Stimulated activated effector memory CD8-positive, alpha-beta T cell treated with anti-CD3 and anti-CD28 coated beads, Interleukin-12 subunit alpha, Interleukin-12 subunit beta, amount 100 ng/mL, for 72 hours (primary cell): Measurements from ENCODE around the gene CTXN3.

ENCODE experiments used
- ATAC-seq: fragments of 150-1000 bp; cut with Tn5 transposase; 2 replicates; pipeline ENCODE4 v1.10.0; 2021
- DNase-seq, 2 donors: peaks; one replicate each; pipeline ENCODE4 v3.0.0; 2021 to 2022; ENCODE audit warnings: low spot score in 2 of 2
- H3K27ac Mint-ChIP-seq: one replicate; pipeline ENCODE4 v1.8.0; 2022; ENCODE audit warnings: mild to moderate bottlenecking, mixed read lengths
- H3K36me3 Mint-ChIP-seq: one replicate; pipeline ENCODE4 v1.8.0; 2022; ENCODE audit warnings: mild to moderate bottlenecking, mixed read lengths
- H3K4me1 Mint-ChIP-seq: one replicate; pipeline ENCODE4 v1.8.0; 2022; ENCODE audit warnings: mixed read lengths
- H3K4me3 Mint-ChIP-seq: one replicate; pipeline ENCODE4 v1.8.0; 2022; ENCODE audit warnings: mild to moderate bottlenecking, mixed read lengths
- H3K9me3 Mint-ChIP-seq: one replicate; pipeline ENCODE4 v1.8.0; 2022; ENCODE audit warnings: mixed read lengths

CTXN3 gene

DNA sequence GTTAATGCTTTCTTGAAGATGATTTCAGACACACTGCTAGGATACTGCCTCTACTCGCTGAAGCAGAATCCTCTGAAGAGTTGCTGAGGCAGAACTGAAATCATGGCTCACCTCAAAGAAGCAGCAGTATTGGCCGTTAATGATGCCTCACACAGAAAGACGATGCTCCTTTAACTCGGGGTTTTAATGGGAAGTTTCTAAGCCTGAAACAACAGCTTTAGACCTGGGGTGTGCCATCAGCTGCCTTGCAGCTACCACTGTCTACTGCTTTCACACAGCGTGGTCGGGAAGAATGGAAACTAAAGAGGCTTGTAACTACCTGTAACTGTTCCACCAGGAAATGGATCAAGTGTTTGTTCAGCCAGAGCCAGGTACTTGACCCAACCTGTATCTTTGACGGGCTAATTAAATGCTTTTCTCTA, at the start of gene CTXN3:
Gene CTXN3 (plus strand): TSS at position 65 of the 422 bp plus-strand sequence. CDS start 8,440 bp downstream, outside the sequence.
- no peak within 1 kb of the TSS for H3K4me3 Mint-ChIP-seq
- no peak within 1 kb of the TSS for H3K27ac Mint-ChIP-seq
- no peaks in the 10 kb centered on the region for H3K9me3 Mint-ChIP-seq
- DNase-seq (no peak), ATAC-seq (no peak)
- peaks cover 10% of the 10 kb centered on the region for H3K4me1 Mint-ChIP-seq
- H3K36me3 Mint-ChIP-seq: no peaks in the 10 kb centered on the region

DNA sequence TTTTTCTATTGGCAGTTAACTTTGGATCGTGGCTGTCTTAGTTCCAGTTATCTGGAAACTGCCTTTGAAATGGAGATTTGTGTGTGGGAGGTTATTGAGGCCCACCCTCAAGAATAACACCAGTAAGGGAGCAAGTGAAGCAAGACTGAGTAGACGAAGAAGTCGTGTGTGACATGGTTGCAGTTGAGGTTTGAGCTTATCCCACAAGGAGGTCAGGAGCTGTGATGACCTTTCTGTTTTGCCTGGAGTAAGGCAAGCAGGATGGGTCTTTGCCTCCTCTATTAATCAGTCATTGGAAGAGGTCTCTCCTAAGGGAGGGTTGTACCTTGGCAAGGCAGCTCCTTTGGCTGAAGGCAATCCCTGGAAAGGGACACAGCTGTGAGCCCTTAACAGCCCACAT, 49.6 kb upstream of the CTXN3 start:
- H3K9me3 Mint-ChIP-seq: no peaks in the 10 kb centered on the region
- H3K4me1 Mint-ChIP-seq: peaks cover 5% of the 10 kb centered on the region
- ATAC-seq: no peak
- H3K27ac Mint-ChIP-seq: no peak overlapping the region
- H3K36me3 Mint-ChIP-seq: no peaks in the 10 kb centered on the region
- no peak for DNase-seq
- no peak overlapping the region for H3K4me3 Mint-ChIP-seq

DNA sequence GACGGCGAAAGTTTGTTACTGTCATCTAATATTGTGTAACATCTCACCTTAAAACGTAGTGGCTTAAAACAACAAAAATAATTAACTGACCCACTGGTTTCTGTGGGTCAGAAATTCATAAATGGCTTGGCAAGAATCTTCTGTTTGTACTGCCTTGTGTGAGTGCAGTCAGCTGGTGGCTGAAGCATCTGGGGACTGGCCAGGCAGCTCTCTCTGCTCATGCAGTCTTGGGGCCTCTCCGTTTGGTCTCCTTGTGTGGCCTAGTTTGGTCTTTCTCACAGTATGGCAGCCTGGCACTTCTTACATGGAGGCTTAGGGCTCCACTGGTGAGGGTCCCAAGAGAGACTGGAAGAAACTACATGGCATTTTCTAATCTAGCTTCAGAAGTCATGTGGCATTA, 49.0 kb upstream of the CTXN3 start:
- Mint-ChIP-seq H3K4me1 (peaks cover 5% of the 10 kb centered on the region), H3K36me3 (no peaks in the 10 kb centered on the region), H3K4me3 (no peak overlapping the region), H3K27ac (no peak overlapping the region), H3K9me3 (no peaks in the 10 kb centered on the region)
- ATAC-seq (no peak), DNase-seq (no peak)

DNA sequence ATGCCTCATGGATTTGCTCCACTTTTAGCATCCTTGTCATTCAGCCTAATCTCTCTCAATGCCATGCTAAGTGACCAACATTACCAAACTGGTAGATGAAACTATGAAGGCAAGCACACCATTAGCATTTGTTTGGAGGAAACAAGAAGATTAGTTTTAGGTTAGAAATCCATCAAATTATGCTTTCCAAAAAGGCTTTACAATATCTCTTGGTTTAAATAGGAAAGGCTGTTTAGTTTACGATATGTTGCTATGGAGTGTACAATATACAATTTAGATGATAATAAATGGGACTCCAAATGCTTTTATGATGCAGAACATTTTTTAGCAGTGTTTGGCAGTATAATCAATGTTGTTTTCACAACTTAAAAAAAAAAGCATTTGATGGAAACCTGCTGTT, 47.8 kb upstream of the CTXN3 start:
- Mint-ChIP-seq H3K36me3 (no peaks in the 10 kb centered on the region), H3K4me3 (no peak overlapping the region), H3K27ac (no peak overlapping the region), H3K4me1 (peaks cover 5% of the 10 kb centered on the region), H3K9me3 (no peaks in the 10 kb centered on the region)
- ATAC-seq: no peak
- no peak for DNase-seq

DNA sequence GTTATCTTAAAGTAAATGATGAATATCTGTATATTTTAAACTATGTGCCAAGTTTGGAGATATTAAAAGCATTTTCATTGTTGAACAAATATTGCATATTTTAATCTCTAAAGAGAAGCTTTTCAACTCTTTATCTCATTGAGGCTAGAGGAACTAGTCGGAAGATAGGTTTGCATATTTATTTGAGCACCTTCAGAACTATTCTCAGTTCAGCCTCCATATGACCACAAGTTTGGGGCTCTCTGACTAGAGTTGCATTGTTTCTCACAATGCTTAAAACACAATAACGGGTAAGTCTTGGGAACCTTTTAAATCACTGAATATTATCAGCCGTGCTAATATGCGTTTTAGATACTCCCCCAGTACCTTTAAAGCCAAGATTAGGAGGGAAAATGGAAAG, 47.3 kb upstream of the CTXN3 start:
- no peak for DNase-seq
- H3K4me3 Mint-ChIP-seq: no peak overlapping the region
- no peak for ATAC-seq
- H3K9me3 Mint-ChIP-seq: no peaks in the 10 kb centered on the region
- H3K27ac Mint-ChIP-seq: no peak overlapping the region
- no peaks in the 10 kb centered on the region for H3K36me3 Mint-ChIP-seq
- H3K4me1 Mint-ChIP-seq: peaks cover 5% of the 10 kb centered on the region

DNA sequence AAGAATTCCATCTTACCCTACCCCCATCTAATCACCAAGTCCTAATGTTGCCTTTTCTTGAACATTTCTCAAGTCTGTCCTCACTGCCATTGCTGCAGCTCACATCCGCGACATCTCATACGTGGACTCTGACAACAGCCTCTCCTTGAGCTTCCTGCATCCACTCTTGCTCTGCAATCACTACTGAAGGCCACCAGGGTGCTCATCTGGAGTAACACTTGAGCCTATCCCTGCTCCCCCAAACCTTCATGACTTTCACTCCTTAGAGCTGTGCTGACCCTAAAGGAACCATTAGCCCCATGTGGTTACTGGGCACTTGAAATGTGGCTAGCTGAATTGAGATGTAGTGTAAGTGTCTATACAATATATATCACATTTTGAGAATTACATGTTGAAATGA, 46.4 kb upstream of the CTXN3 start:
- H3K4me1 Mint-ChIP-seq: peaks cover 5% of the 10 kb centered on the region
- no peak overlapping the region for H3K4me3 Mint-ChIP-seq
- H3K27ac Mint-ChIP-seq: no peak overlapping the region
- ATAC-seq (peak; percentile 8), DNase-seq (no peak)
- no peaks in the 10 kb centered on the region for H3K9me3 Mint-ChIP-seq
- no peaks in the 10 kb centered on the region for H3K36me3 Mint-ChIP-seq

DNA sequence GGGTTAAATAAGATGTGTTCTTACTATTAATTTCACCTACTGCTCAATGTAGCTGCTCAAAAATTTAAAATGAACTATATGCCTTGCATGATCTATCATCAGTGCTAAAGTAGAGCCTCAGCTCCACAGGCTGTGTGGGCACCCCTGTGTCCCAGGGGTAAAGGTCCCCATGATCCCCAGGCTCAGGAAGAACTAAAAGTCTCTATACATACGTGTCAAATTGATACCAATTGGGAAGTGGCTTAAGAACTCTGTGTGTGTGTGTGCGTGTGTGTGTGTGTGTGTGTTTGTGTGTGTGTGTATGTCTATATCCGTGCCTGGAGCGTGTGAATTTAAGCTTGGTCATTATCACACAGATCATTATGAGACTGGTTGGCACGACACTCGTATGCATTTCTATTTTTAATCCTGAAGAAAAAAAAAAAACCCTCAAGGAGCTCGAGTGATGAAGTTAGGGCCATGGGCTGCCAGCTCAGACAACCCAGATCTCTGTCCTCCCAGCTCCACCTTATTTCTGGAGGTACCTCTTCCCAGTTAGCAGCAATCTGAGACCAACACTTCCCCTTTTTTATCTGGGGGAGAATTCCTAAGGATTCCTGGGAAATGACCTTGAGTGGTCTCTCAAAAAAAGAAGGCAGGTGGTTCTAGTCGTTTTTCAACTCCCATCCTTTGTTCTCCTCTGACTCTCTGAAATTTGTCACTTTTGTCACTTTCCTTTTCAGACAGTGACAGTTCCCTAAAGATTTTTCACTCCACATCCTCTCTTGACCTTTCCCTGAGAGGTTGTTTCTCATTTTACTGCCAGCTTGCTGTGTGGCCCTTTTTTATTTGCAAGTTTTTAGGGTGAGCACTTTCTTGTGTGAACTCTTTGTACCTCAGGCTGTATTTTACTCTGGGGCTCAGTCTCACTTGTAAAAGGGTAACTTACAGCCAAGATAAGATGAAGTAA, 45.7 kb upstream of the CTXN3 start:
- H3K4me1 Mint-ChIP-seq: peaks cover 5% of the 10 kb centered on the region
- no peaks in the 10 kb centered on the region for H3K36me3 Mint-ChIP-seq
- no peak for DNase-seq
- no peak for ATAC-seq
- H3K27ac Mint-ChIP-seq: no peak overlapping the region
- H3K4me3 Mint-ChIP-seq: no peak overlapping the region
- H3K9me3 Mint-ChIP-seq: no peaks in the 10 kb centered on the region

DNA sequence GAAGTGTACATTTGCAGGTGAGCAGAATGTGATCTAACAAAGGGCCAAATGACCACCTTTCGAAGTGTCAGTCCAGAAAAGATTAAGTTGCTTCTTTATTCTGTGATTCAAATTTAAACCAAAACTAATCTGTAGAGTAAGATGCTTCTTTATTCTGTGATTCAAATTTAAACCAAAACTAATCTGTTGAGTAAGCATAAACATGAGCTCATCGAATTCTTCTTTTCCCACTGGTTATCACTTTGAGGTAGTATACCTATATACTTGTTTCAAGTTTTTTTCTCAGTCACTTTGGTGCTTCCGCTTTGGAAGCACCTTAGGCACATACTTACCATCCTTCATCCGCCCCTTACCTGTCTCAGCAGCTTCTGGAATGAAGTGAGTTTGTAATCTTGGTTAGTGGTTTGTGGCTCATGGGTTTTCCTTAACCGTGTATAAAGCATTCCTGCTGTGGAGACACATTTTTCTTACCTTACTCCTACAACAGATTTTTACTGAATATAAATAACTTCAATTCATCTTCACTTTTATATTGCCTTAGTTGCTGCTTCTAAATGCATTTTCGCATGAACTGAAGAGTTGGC, 40.7 kb upstream of the CTXN3 start:
- Mint-ChIP-seq H3K27ac (no peak overlapping the region), H3K36me3 (no peaks in the 10 kb centered on the region), H3K4me3 (no peak overlapping the region), H3K4me1 (peaks cover 5% of the 10 kb centered on the region), H3K9me3 (no peaks in the 10 kb centered on the region)
- no peak for DNase-seq
- ATAC-seq: peak; percentile 74

DNA sequence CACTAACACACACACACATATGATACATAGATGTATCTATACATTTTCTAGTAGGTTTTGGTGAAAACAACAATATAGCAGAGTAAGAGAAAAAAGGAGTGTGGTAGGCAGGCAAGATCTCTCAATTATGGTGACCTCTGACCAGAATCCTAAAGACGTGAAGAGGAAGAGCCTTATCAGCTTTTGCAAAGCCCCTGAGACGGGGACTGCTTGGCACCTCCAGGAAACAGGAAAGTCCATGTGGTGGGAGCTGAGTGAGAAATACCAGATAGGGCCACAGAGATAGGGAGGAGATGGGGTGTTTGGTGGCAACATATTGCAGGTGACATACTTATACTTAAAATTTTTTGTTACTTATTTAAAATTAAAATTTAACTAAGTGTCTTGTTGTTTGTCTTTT, 39.9 kb upstream of the CTXN3 start:
- no peaks in the 10 kb centered on the region for H3K36me3 Mint-ChIP-seq
- H3K9me3 Mint-ChIP-seq: no peaks in the 10 kb centered on the region
- H3K4me1 Mint-ChIP-seq: no peaks in the 10 kb centered on the region
- DNase-seq (no peak), ATAC-seq (no peak)
- no peak overlapping the region for H3K27ac Mint-ChIP-seq
- H3K4me3 Mint-ChIP-seq: no peak overlapping the region

DNA sequence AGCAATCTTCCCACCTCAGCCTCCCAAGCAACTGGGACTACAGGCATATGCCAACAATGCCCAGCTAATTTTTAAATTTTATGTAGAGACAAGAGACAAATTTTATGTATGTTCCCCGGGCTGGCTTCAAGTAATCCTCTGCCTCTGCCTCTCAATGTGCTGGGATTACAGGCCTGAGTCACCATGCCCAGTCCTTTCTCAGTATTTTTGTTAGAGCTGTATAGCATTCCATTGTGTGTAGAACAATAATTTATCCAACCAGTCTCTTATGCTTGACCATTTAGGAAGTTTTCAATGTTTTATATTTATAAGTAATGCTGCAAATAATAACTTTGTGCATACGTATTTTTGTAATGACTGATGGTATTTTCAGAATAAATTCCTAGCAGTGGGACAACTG, 38.9 kb upstream of the CTXN3 start:
- no peak overlapping the region for H3K4me3 Mint-ChIP-seq
- H3K27ac Mint-ChIP-seq: no peak overlapping the region
- no peaks in the 10 kb centered on the region for H3K9me3 Mint-ChIP-seq
- no peaks in the 10 kb centered on the region for H3K4me1 Mint-ChIP-seq
- DNase-seq: no peak
- no peaks in the 10 kb centered on the region for H3K36me3 Mint-ChIP-seq
- ATAC-seq: no peak

DNA sequence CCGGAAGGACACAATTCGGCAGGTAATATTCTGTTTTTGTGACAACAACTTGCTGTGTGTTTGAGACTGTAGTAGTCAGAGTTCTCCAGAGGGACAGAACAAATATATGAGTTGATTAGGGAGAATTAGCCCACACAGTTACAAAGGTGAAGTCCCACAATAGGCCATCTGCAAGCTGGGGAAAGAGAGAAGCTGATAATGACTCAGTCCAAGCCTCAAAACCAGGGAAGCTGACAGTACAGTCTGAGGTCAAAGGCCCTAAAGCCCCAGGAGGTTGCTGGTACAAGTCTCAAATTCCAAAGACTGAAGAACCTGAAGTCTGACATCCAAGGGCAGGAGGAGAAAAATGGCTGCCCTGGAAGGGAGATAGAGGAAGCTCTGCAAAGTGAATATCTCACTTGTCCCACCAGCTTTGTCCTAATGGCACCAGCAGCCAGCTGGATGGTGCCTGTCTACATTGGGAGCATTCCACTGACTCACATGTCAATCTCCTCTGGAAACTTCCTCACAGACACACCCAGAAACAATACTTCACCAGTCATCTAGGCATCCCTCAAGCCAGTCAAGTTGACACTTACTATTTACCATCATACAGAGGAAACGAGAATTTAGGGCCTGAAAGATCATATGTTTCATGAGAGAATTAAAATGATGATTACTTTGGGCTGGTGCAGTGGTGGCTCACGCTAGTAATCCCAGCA, 36.3 kb upstream of the CTXN3 start:
- Mint-ChIP-seq H3K27ac (no peak overlapping the region), H3K9me3 (no peaks in the 10 kb centered on the region), H3K4me3 (no peak overlapping the region), H3K36me3 (no peaks in the 10 kb centered on the region), H3K4me1 (no peaks in the 10 kb centered on the region)
- ATAC-seq (peak; percentile 57), DNase-seq (no peak)

DNA sequence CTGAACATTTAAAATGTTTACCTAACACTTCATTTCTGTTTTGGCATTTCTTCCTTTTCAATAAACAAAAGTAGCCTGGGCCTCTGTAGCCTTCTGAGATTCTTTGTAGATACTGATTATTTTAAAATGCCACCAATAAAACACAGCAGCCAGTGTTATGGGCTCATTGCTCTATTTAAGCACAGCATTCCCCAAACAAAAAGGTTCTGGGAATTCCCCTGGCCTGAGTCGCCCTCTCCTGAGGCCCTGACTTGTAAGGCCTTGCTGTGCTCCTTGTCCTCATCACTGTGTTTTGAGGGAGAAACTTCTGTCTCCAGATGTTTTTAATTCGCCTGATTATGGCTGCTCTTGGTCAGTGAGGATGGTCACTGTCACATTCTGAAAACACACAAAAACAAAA, 33.0 kb upstream of the CTXN3 start:
- H3K36me3 Mint-ChIP-seq: no peaks in the 10 kb centered on the region
- H3K27ac Mint-ChIP-seq: no peak overlapping the region
- no peak overlapping the region for H3K4me3 Mint-ChIP-seq
- DNase-seq (no peak), ATAC-seq (no peak)
- H3K4me1 Mint-ChIP-seq: no peaks in the 10 kb centered on the region
- no peaks in the 10 kb centered on the region for H3K9me3 Mint-ChIP-seq

DNA sequence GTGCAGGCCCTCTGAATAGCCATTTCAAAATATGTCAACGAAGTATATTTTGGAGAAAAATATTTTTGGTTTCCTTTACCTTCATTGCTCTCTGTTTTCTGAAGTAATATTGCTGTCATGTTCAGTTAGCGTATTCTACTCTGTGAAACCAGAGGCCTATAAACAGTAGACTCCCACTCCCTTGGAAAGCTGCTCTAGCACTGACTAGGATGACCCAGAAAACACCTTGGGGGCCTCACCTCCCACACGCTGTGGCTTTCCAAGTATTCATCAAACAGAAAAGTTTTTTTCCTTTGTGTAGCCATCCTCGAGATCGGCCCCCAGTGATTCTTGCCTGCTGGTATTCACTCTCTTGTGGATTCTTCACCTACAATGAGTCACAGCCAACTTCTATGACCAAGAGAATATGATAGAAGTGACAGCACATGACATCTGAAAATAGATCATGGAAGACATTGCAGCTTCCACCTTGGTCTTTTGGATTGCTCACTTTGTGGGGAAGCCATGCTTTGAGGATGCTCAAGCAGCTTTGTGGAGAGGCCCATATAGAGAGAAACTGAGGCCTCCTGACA, 28.9 kb upstream of the CTXN3 start:
- ATAC-seq: peak; percentile 71
- DNase-seq: no peak
- H3K4me3 Mint-ChIP-seq: no peak overlapping the region

DNA sequence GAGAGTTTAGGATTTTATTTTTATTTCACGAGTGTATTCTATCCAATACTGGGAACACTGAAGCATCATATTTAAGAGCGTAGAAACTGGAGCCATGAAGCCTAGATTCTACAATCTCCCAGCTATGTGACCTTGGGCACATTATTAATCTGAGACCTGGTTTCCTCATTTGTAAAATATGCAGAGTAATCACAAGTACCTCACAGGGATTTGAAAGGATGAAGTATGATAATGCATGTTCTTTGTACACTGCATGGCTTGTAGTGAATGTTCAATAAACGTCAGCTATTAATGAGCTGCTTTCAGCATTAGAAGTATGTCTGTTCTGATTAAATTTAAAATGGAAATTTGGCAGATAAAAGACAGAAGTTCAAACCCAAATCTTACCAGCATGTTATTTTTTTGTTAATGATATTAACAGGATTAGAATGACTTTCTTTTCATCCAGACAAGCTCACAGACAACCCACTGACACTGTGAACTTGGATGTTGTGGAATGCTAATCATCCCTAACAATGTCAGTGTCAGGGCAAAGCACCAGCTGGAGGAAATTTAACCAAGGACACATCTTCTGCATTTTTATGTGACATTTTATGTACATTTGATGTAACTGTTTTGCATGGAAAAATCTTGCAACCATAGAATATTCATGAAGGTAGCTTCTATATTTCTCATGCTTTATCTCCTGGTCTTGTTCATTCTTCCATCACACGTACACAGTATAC, 27.1 kb upstream of the CTXN3 start:
- Mint-ChIP-seq H3K4me3 (no peak overlapping the region), H3K27ac (no peak overlapping the region), H3K9me3 (no peaks in the 10 kb centered on the region), H3K4me1 (no peaks in the 10 kb centered on the region), H3K36me3 (no peaks in the 10 kb centered on the region)
- no peak for ATAC-seq
- DNase-seq: no peak

More for the DNA sequence above, 28.9 kb upstream of the CTXN3 start:
- Mint-ChIP-seq H3K4me1 (no peaks in the 10 kb centered on the region), H3K36me3 (no peaks in the 10 kb centered on the region), H3K27ac (no peak overlapping the region), H3K9me3 (no peaks in the 10 kb centered on the region)

DNA sequence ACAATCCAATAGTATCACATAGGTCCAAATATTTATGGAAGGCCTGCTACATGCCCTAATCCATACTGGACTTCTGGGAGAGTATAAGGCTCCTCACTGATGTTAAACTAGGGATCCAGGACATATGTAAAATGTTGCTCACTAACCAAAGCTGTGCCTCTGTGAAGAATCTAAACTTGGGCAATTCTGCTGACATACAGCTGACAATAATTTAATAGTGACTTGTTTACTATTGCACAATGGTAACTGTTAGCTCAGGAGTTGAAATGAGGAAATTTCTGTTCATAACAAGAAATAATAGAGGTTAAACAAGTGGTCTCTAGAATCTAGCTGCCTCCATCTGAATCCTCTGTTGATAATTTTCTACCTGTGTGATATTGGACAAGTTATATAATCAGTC, 14.9 kb upstream of the CTXN3 start:
- no peaks in the 10 kb centered on the region for H3K9me3 Mint-ChIP-seq
- H3K4me1 Mint-ChIP-seq: no peaks in the 10 kb centered on the region
- no peak overlapping the region for H3K27ac Mint-ChIP-seq
- DNase-seq: no peak
- H3K4me3 Mint-ChIP-seq: no peak overlapping the region
- no peak for ATAC-seq
- no peaks in the 10 kb centered on the region for H3K36me3 Mint-ChIP-seq
